SU-DHL-6 (cell line): ENCODE data around the gene NCOA3.

Source experiments
- H2AFZ ChIP-seq: fragments of 200-600 bp; sonication (generic); 2 replicates; pipeline ENCODE4 v1.6.1; 2014; ENCODE audit warnings: low read depth, mild to moderate bottlenecking, moderate library complexity, mixed read lengths, antibody characterized with exemption, low read length; ENCODE audit not compliant: severe bottlenecking
- H3F3A ChIP-seq: fragments of 200-600 bp; shearing (Covaris generic); 2 replicates; pipeline ENCODE4 v1.6.0; 2016; ENCODE audit warnings: antibody characterized with exemption, mild to moderate bottlenecking; ENCODE audit not compliant: insufficient read depth
- H3K27ac ChIP-seq: fragments of 200-600 bp; sonication (generic); 2 replicates; pipeline ENCODE4 v1.5.1; 2016; ENCODE audit warnings: low read depth, mild to moderate bottlenecking, low read length, moderate library complexity, mixed read lengths
- H3K27me3 ChIP-seq: fragments of 200-600 bp; sonication (generic), shearing (Covaris generic); 2 replicates; pipeline ENCODE4 v1.6.0; 2014; ENCODE audit warnings: mild to moderate bottlenecking, low read length
- H3K36me3 ChIP-seq: fragments of 200-600 bp; sonication (generic); 2 replicates; pipeline ENCODE4 v1.6.1; 2014; ENCODE audit warnings: mild to moderate bottlenecking, low read length, mixed read lengths
- H3K4me2 ChIP-seq: fragments of 300-600, 200-600 bp; shearing (Covaris generic), sonication (generic); 2 replicates; pipeline ENCODE4 v1.6.0; 2014; ENCODE audit warnings: low read length, low read depth, mild to moderate bottlenecking; ENCODE audit not compliant: poor library complexity, severe bottlenecking
- H3K4me3 ChIP-seq: fragments of 200-600 bp; sonication (generic); 2 replicates; pipeline ENCODE4 v1.5.1; 2014; ENCODE audit warnings: antibody characterized with exemption, low read length, mild to moderate bottlenecking, mixed read lengths; ENCODE audit not compliant: insufficient read depth, poor library complexity, severe bottlenecking
- H3K79me2 ChIP-seq: fragments of 200-600 bp; sonication (generic); 2 replicates; pipeline ENCODE4 v1.6.1; 2014; ENCODE audit warnings: mild to moderate bottlenecking, low read length, moderate library complexity; ENCODE audit not compliant: insufficient read depth
- H3K9ac ChIP-seq: fragments of 200-600 bp; sonication (generic); 2 replicates; pipeline ENCODE4 v1.7.0; 2014; ENCODE audit warnings: mild to moderate bottlenecking, low read length
- H3K9me2 ChIP-seq: fragments of 200-600 bp; sonication (generic); replicated peaks from 2 replicates; pipeline ENCODE4 v1.6.1; 2014; ENCODE audit warnings: low read length; ENCODE audit not compliant: insufficient read depth
- H3K9me3 ChIP-seq: fragments of 200-600 bp; sonication (generic); 2 replicates; pipeline ENCODE4 v1.6.1; 2014; ENCODE audit warnings: low read length, mixed read lengths; ENCODE audit not compliant: insufficient read depth
- H4K20me1 ChIP-seq: fragments of 200-600 bp; sonication (generic); 2 replicates; pipeline ENCODE4 v1.6.1; 2014; ENCODE audit warnings: low read depth, mild to moderate bottlenecking, antibody characterized with exemption, low read length, moderate library complexity, mixed read lengths
- EZH2phosphoT487 ChIP-seq: fragments of 200-600 bp; sonication (generic), shearing (Covaris generic); conservative IDR thresholded peaks from 2 replicates; pipeline ENCODE4 v1.6.1; 2018; ENCODE audit warnings: mild to moderate bottlenecking, antibody characterized with exemption, low read length, moderate library complexity, mixed read lengths
- TF ChIP-seq, protein P1 (sequence below): fragments of 200-600 bp; sonication (generic); IDR thresholded peaks from one replicate; pipeline ENCODE4 v1.5.1; 2017; ENCODE audit warnings: antibody characterized with exemption, mild to moderate bottlenecking, low read length, moderate library complexity; ENCODE audit not compliant: insufficient read depth, poor library complexity, severe bottlenecking

NCOA3 gene

DNA sequence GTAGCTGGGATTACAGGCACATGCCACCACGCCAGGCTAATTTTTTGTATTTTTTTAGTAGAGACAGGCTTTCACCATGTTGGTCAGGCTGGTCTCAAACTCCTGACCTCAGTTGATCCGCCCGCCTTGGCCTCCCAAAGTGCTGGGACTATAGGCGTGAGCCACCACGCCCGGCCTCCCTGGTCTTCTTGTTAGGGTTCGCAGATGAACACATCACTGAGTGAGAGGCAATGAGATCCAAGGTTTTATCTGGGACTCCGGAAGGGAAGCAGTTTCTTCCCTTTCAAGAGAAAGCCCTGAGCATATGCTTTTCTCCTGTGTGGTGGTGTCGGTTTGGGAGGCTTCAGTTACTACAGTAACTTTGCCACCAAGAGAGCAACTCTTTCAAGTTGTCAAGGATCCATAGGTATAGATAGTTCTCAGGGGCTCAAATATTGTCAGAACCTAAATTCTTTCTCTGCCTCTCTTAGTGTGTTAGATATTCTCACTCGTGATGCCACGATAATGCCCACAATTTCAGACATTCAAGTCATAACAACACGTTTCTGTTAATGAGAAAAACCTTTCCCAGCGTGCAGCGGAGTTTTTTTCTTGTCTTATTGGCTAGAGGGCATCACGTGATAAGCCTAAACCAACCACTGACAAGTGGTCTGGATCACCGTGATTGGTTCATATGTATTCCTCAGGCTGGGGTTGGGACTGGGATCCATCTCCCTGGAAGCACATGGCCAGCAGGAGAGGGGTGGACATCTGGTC lies 36.2 kb upstream of the NCOA3 start:
- Histone ChIP-seq H4K20me1 (no peaks in the 10 kb centered on the region), H3K9me3 (no peaks in the 10 kb centered on the region), H3K27me3 (no peaks in the 10 kb centered on the region), H2AFZ (no peak overlapping the region), H3K9me2 (no peaks in the 10 kb centered on the region), H3K4me2 (no peak overlapping the region), H3F3A (peaks cover 53% of the 10 kb centered on the region), H3K79me2 (peaks cover 9% of the 10 kb centered on the region), H3K9ac (no peak overlapping the region), H3K36me3 (no peaks in the 10 kb centered on the region), H3K4me3 (no peak overlapping the region), H3K27ac (peak overlapping the region; percentile 100)
- TF ChIP-seq, protein P1, sequence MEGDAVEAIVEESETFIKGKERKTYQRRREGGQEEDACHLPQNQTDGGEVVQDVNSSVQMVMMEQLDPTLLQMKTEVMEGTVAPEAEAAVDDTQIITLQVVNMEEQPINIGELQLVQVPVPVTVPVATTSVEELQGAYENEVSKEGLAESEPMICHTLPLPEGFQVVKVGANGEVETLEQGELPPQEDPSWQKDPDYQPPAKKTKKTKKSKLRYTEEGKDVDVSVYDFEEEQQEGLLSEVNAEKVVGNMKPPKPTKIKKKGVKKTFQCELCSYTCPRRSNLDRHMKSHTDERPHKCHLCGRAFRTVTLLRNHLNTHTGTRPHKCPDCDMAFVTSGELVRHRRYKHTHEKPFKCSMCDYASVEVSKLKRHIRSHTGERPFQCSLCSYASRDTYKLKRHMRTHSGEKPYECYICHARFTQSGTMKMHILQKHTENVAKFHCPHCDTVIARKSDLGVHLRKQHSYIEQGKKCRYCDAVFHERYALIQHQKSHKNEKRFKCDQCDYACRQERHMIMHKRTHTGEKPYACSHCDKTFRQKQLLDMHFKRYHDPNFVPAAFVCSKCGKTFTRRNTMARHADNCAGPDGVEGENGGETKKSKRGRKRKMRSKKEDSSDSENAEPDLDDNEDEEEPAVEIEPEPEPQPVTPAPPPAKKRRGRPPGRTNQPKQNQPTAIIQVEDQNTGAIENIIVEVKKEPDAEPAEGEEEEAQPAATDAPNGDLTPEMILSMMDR: no peak
- TF ChIP-seq EZH2phosphoT487: no peak

DNA sequence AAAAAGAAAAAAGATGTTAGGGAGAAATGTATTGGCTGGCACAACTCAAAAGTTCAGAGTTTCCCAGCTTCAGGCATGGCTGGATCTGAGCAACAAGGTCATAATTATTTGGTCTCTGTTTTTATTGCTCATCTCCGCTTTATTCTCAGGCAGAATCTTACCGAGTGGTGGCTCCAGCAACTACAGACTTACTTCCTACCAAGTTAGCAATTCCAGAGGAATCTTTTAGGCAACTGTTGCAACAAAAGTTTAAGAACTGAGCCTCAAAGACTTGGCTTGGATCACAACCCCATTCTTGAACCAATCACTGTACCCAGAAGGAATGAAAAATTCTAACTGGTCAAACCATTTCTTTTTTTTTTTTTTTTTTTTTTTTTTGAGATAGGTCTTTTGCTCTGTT lies 35.5 kb upstream of the NCOA3 start:
- TF ChIP-seq, protein P1: no peak
- no peak for TF ChIP-seq EZH2phosphoT487
- H3F3A ChIP-seq: peaks cover 58% of the 10 kb centered on the region
- H3K9ac ChIP-seq: no peak overlapping the region
- H3K27ac ChIP-seq: peak overlapping the region; percentile 100
- H3K9me3 ChIP-seq: no peaks in the 10 kb centered on the region
- no peaks in the 10 kb centered on the region for H3K9me2 ChIP-seq
- H3K79me2 ChIP-seq: peaks cover 9% of the 10 kb centered on the region
- H3K27me3 ChIP-seq: no peaks in the 10 kb centered on the region
- H2AFZ ChIP-seq: no peak overlapping the region
- no peaks in the 10 kb centered on the region for H3K36me3 ChIP-seq
- no peak overlapping the region for H3K4me3 ChIP-seq
- H4K20me1 ChIP-seq: no peaks in the 10 kb centered on the region
- H3K4me2 ChIP-seq: no peak overlapping the region

DNA sequence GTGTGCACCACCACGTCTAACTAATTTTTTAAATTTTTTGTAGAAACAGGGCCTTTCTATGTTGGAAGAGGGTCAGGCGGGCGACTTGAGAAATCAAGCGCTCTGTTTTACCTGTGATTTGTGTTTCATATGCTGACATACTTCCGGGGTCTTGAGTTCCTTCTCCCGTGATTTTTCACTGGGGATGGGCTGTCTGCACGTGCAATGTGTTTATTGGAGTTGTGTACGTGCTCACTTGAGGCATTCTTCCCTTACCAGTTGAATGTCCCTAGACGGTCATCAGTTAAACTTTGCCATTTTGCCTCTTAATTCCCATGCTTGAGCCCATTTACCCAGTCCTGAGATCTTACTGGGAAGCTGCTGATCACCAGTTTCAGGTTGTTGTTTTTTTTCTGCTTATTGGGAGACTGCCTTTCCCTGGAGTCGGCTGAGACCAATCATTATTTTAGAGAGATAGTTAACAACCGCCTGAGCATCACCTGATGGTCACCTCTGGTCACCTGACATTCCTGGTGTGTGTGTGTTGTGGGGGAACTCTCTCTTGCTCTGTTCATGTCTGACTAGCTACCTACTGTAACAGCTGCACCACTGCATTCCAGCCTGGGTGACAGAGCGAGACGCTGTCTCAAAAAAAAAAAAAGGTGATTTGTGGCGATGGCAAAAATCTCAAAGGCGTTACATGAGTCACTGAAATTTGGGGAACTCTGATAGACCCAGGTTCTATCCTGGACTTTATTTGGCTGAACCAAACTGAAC lies 34.8 kb upstream of the NCOA3 start:
- Histone ChIP-seq H3K27ac (peak overlapping the region; percentile 100), H3K36me3 (no peaks in the 10 kb centered on the region), H3K4me2 (peak overlapping the region; percentile 74), H4K20me1 (no peaks in the 10 kb centered on the region), H3K9me3 (no peaks in the 10 kb centered on the region), H3K27me3 (no peaks in the 10 kb centered on the region), H3K9ac (peak overlapping the region; percentile 49), H3F3A (peaks cover 65% of the 10 kb centered on the region), H3K4me3 (no peak overlapping the region), H2AFZ (no peak overlapping the region), H3K79me2 (peaks cover 9% of the 10 kb centered on the region), H3K9me2 (no peaks in the 10 kb centered on the region)
- TF ChIP-seq, protein P1: no peak
- TF ChIP-seq EZH2phosphoT487: no peak
